MG63 (cell line): ENCODE measurements around the gene ACD. TPM values are rescaled to one million over a fixed set of nuclear protein-coding genes. Genes with fewer than 3 reads are reported as not detected.

Experiments
- DNase-seq: peaks from one replicate; pipeline ENCODE4 v3.0.0-alpha.2; 2020
- H3K27me3 ChIP-seq: fragments of 250-450 bp; sonication (Bioruptor Pico); 2 replicates; pipeline ENCODE4 v1.5.1; 2020; ENCODE audit warnings: mild to moderate bottlenecking, moderate library complexity
- H3K36me3 ChIP-seq: fragments of 250-450 bp; sonication (Bioruptor Pico); 2 replicates; pipeline ENCODE4 v1.5.1; 2020; ENCODE audit warnings: mild to moderate bottlenecking, moderate library complexity
- H3K4me3 ChIP-seq: fragments of 250-450 bp; sonication (Bioruptor Pico); 2 replicates; pipeline ENCODE4 v1.5.1; 2020; ENCODE audit warnings: mild to moderate bottlenecking, moderate library complexity
- H3K9me3 ChIP-seq: fragments of 250-450 bp; sonication (Bioruptor Pico); 2 replicates; pipeline ENCODE4 v1.5.1; 2020; ENCODE audit warnings: mild to moderate bottlenecking, moderate library complexity
- total RNA-seq: library from RNA; depleted of rRNA; stranded (reverse); fragments of >200 nt; shearing (Covaris generic); gene quantifications from 2 replicates; pipeline ENCODE4 v1.2.3, GENCODE V29; 2014; ENCODE audit warnings: low replicate concordance; rRNA removed

Gene ACD
- total RNA-seq, 1 experiment from 2014 or later, result 24.4 TPM

DNA sequence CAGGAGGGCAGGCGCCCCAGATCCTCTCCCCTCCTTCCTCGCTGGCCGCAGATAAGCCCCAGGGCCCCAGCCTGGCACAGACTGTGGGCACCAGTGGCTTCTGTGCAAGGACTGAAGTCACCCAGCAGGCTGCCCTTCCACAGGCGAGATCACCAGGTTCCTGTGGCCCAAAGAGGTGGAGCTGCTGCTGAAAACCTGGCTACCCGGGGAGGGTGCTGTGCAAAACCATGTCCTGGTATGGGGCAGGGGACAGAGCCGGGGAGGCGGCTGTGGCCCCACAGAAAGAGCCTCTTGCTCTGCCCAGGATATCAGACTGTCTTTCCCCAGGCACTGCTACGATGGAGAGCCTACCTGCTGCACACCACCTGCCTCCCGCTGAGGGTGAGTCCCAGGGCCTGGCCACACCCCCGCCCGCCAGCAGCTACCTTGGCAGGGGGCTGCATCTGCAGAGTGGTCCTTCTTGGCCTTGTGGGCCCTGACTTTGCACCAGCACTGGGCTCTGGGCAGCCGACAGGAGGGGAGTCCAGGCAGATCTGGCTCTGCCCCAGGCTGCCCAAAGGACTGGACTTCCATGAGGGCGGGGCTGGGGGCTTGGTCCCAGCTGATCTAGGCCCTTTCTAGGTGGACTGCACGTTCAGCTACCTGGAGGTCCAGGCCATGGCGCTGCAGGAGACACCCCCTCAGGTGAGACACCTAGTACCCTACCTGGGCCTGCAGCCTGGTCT is 14.5 kb downstream of the ACD start:
- H3K27me3 ChIP-seq, result no peaks in the 10 kb centered on the region
- H3K36me3 ChIP-seq, result no peaks in the 10 kb centered on the region
- H3K4me3 ChIP-seq, result no peak overlapping the region
- no peaks in the 10 kb centered on the region for H3K9me3 ChIP-seq
- no peak for DNase-seq

- H3K27me3 ChIP-seq, result no peaks in the 10 kb centered on the region
- no peak for DNase-seq
- H3K4me3 ChIP-seq, result no peak overlapping the region
- peaks cover under 1% of the 10 kb centered on the region; the same call in 1 of the 2 replicates for H3K36me3 ChIP-seq
- H3K9me3 ChIP-seq, result no peaks in the 10 kb centered on the region
These were observed 16.0 kb downstream of the ACD start for GRCh38 chr16:67644038-67644437.

DNA sequence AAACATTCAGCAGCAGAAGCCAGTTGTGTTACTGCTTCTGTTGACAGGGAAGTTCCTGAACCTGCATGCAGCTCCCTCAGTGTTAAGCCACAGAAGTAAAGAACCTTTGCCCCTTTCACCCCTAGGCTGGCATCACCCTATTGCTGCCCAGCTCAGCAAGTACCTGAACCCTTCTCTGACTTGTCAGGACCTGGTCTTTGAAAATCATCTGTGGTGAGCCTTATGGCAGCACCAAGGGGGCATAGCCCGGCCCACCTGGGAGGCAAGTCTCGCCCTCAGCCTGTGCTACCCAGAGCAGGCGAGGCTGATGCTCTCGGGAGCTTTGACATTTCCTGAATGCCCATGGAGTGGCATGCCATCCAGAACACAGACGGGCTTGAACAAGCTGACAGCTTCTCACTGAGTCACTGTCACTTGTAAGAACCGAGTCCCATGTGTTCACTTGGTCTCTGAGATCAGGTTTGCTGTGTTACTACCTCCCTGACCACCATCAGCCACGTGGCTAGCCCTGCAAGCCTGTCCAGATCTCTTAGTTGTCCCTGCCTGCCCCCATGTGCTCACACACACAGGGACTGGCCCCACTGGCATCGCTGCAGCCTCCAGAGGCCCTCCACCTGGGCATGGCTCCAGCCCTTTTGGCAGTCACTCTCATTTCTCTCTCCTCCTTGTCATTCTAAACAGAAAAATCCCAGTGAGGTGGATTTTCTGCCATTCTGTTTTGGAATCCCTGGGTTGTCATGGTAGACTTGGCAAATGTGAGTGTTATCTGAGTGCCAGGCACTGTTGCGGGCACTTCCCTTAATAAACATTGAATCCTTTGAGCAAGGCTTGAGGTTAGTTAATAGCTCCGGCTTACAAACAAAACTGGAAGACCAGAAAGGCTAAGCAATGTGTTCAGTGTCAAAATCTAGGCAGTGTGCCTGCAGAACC is 18.0 kb downstream of the ACD start:
- peak; percentile 84 for DNase-seq
- no peaks in the 10 kb centered on the region for H3K27me3 ChIP-seq
- H3K9me3 ChIP-seq, result no peaks in the 10 kb centered on the region
- H3K36me3 ChIP-seq, result peaks cover 10% of the 10 kb centered on the region
- no peak overlapping the region for H3K4me3 ChIP-seq

DNA sequence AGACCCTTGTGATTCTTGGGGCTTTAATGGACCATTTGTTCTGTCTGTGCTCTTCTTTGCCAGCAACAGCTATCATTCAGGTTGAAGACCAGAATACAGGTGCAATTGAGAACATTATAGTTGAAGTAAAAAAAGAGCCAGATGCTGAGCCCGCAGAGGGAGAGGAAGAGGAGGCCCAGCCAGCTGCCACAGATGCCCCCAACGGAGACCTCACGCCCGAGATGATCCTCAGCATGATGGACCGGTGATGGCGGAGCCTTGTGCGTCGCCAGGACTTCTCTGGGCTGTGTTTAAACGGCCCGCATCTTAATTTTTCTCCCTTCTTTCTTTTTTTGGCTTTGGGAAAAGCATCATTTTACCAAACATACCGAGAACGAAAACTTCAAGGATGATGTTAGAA is 22.4 kb downstream of the ACD start:
- no peaks in the 10 kb centered on the region for H3K9me3 ChIP-seq
- no peak for DNase-seq
- H3K36me3 ChIP-seq, result peaks cover 14% of the 10 kb centered on the region
- H3K4me3 ChIP-seq, result no peak overlapping the region
- H3K27me3 ChIP-seq, result no peaks in the 10 kb centered on the region

DNA sequence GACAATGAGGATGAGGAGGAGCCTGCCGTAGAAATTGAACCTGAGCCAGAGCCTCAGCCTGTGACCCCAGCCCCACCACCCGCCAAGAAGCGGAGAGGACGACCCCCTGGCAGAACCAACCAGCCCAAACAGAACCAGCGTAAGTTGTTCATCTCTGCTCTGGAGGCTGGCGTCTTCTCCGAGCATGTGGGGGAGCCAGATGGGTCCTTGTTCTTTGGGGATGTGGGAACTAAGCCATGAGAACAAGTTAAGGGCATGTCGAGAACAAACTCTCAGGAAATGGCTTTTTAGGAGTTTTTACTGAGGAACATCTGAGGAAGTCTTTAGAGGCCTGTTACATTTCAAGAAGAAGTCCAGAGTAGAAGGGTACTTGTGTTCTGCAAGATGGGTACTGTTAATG is 23.3 kb downstream of the ACD start:
- Histone ChIP-seq H3K9me3 (no peaks in the 10 kb centered on the region), H3K4me3 (no peak overlapping the region), H3K27me3 (no peaks in the 10 kb centered on the region), H3K36me3 (peaks cover 17% of the 10 kb centered on the region)
- DNase-seq, result no peak

GRCh38 chr16:67632415-67633172 is 27.5 kb downstream of the ACD start:
- H3K27me3 ChIP-seq, result no peaks in the 10 kb centered on the region
- no peak for DNase-seq
- peaks cover 14% of the 10 kb centered on the region for H3K36me3 ChIP-seq

GRCh38 chr16:67628216-67628615 is 31.8 kb downstream of the ACD start:
- no peak for DNase-seq
- Histone ChIP-seq H3K9me3 (no peaks in the 10 kb centered on the region), H3K36me3 (peaks cover 14% of the 10 kb centered on the region), H3K4me3 (no peak overlapping the region), H3K27me3 (no peaks in the 10 kb centered on the region)

More at GRCh38 chr16:67632415-67633172, 27.5 kb downstream of the ACD start:
- Histone ChIP-seq H3K4me3 (no peak overlapping the region), H3K9me3 (no peaks in the 10 kb centered on the region)

DNA sequence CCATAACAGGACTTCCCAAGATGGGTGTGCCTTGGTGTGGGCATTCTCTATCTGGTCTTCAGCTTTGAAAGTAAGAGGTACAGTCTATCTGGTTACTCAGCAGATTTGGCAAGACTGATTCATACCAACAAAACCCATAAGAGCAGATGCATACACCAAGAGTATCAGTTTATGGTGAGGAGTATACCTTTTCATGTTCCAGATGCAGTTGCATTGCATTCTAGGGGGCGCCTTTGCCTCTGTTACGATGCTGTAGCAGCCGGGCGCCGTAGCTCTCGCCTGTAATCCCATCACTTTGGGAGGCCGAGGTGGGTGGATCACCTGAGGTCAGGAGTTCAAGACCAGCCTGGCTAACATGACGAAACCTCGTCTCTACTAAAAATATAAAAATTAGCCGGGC is 46.3 kb downstream of the ACD start:
- peaks cover 30% of the 10 kb centered on the region for H3K36me3 ChIP-seq
- H3K27me3 ChIP-seq, result no peaks in the 10 kb centered on the region
- H3K9me3 ChIP-seq, result no peaks in the 10 kb centered on the region
- no peak overlapping the region for H3K4me3 ChIP-seq
- no peak for DNase-seq

- H3K36me3 ChIP-seq, result peaks cover 15% of the 10 kb centered on the region
- H3K9me3 ChIP-seq, result no peaks in the 10 kb centered on the region
- no peak overlapping the region for H3K4me3 ChIP-seq
- DNase-seq, result no peak
- H3K27me3 ChIP-seq, result no peaks in the 10 kb centered on the region
These were observed 51.7 kb downstream of the ACD start for GRCh38 chr16:67608364-67608763.

Other genes with a start within 250 kb of the ACD start
- gene ZDHHC1, start 243.8 kb downstream of the ACD start, total RNA-seq, result 2.3 TPM in 1 of 2 replicates, not detected in the other
- gene HSD11B2, start 229.1 kb downstream of the ACD start, total RNA-seq, result not detected in 2 replicates
- 30.8 and 42.3 TPM in 2 replicates for gene ATP6V0D1, start 179.1 kb downstream of the ACD start, total RNA-seq
- not detected in 2 replicates for gene AGRP, start 176.7 kb downstream of the ACD start, total RNA-seq
- gene RIPOR1, start 131.4 kb downstream of the ACD start, total RNA-seq, result 3.1 and 5.0 TPM in 2 replicates
- 26.1 and 32.2 TPM in 2 replicates for gene CTCF, start 97.7 kb downstream of the ACD start, total RNA-seq
- gene CARMIL2, start 15.1 kb downstream of the ACD start, total RNA-seq, result 0.07 TPM in 1 of 2 replicates, not detected in the other
- gene PARD6A, start 700 bp upstream of the ACD start, total RNA-seq, result 0.89 and 1.5 TPM in 2 replicates
- 8.8 and 15.7 TPM in 2 replicates for gene ENKD1, start 6.5 kb upstream of the ACD start, total RNA-seq
- not detected in 2 replicates for gene C16orf86, start 6.6 kb upstream of the ACD start, total RNA-seq
- gene GFOD2, start 59.1 kb upstream of the ACD start, total RNA-seq, result 11.8 and 13.4 TPM in 2 replicates
- gene RANBP10, start 146.3 kb upstream of the ACD start, total RNA-seq, result 0.79 and 1.8 TPM in 2 replicates
- 1.4 TPM in 1 of 2 replicates, not detected in the other for gene TSNAXIP1, start 146.6 kb upstream of the ACD start, total RNA-seq
- 37.2 and 42.9 TPM in 2 replicates for gene THAP11, start 182.1 kb upstream of the ACD start, total RNA-seq
- 55.9 and 178 TPM in 2 replicates for gene NUTF2, start 186.7 kb upstream of the ACD start, total RNA-seq
- gene CENPT, start 187.4 kb upstream of the ACD start, total RNA-seq, result 20.4 and 27.4 TPM in 2 replicates
- 19.8 and 38.6 TPM in 2 replicates for gene EDC4, start 212.8 kb upstream of the ACD start, total RNA-seq
- not detected in 2 replicates for gene NRN1L, start 224.6 kb upstream of the ACD start, total RNA-seq
- 3.1 and 13.8 TPM in 2 replicates for gene PSKH1, start 233.0 kb upstream of the ACD start, total RNA-seq